GM19025 (cell line): Measurements from ENCODE around the gene DPP4.

Source experiments
- ATAC-seq: cut with Tn5 transposase; IDR thresholded peaks from one replicate; pipeline ENCODE4 v1.9.1; 2021; ENCODE audit warnings: mild to moderate bottlenecking, low read depth, moderate library complexity; ENCODE audit not compliant: unreplicated experiment

The DPP4 gene

GRCh38 chr2:162022290-162022945 lies 51.6 kb downstream of the DPP4 start:
- no peak for ATAC-seq

- no peak for ATAC-seq
Measured at GRCh38 chr2:162021516-162022058, 52.4 kb downstream of the DPP4 start.

DNA sequence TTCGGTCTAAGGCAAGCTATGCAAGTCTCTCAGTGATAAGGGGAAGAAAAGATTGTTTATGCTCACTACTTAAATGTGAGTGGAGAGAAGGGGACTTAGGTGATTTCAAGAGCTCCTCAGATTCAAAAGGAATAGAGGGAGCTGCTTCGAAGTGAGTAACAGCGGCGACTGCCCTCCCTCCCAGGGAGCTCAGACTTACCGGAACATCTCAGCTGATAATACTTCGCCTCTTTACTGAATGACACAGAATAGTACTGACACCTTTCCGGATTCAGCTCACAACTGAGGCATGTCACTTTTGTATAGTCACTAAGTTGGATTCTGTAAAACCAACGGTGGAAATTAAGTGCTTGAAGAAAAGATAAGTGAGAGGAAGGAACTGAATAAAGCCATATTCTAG lies 55.5 kb downstream of the DPP4 start:
- ATAC-seq: no peak

GRCh38 chr2:162017233-162017632 lies 56.8 kb downstream of the DPP4 start:
- ATAC-seq: no peak

- ATAC-seq: no peak
Measured at GRCh38 chr2:162016080-162016479, 57.9 kb downstream of the DPP4 start.

DNA sequence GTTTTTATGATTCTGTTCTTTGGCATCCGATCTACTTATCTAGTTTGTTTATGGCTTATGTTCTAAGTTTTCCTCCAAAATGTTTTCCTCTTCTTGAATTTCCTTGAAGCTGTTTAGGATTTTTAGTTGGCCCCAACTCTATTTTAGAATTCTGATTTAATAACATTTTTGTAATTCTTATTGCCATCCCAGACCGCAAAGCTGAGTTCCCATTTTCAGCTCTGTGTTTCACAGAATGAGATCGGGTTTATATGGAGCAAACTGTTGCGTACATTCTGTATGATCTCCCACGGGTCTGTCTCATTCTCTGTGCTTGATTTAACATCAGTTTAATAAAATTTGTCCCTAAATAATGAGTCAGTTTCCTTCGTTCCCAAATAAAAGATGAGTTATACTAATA lies 59.3 kb downstream of the DPP4 start:
- ATAC-seq: no peak

DNA sequence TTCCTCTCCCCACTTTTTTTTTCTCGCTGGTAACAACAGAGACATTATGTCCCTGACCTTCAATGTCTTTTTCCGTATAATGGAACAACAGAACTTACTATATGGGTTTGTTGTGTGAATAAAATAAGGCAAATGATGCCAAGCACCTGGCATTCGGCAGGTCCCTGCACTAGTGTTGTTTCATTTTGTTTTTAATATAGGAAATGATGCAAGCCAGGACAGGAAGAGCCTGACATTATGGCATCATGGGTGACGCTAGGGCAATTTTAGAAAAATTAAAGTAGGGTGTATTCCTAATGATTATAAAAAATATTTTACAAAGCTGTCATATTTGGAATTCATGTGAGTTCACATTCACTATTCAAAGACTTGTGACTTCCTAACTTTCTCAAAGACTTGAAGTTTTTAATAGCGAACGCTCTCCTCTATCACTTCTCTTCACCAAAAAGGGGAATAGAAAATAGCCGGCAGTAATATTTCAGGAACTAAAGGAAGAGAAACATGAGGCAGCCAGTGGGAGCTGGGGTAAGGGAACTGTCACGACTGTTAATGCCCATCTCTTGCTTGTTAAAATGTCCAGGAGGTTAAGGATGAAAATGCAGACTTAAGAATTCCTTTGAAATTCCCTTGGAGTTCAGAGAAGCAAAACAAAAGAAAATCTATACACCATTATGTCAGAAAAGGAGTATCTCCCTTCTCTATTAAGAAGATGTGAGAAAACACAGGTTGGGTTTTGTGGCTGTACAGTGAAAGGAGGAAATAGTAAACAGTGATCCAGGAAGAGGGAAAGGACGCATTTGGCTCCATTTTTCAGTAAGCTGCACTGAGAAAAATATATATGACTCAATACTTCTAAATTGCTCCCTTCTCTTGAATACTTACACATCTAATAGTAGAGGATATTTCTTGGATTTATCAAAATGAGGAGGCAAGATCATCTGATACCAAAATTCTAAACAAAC lies 60.2 kb downstream of the DPP4 start:
- ATAC-seq: no peak

- ATAC-seq: no peak
Measured at GRCh38 chr2:162012565-162013058, 61.4 kb downstream of the DPP4 start.

- ATAC-seq: no peak
Measured at GRCh38 chr2:162011706-162012564, 62.1 kb downstream of the DPP4 start.

DNA sequence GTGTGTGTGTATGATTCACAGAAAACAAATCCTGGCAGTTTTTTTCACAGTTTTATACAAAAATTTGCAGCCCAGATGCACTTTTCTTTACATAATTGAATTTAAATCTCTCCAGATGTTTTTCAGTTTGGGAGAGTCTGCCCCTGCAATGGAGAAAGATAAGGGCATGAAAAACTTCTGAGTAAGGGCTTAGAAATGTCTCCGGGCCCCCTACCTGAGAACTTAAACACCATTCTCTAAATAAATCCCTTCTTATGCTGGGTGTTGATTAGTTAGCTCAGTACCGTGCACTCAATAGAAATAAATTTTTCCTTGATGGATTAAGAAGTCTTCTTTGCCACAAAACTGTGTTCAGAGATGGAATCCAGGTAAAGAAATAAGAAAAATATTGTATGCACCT lies 64.5 kb downstream of the DPP4 start:
- ATAC-seq: no peak

GRCh38 chr2:162007447-162008040 lies 66.5 kb downstream of the DPP4 start:
- ATAC-seq: no peak

DNA sequence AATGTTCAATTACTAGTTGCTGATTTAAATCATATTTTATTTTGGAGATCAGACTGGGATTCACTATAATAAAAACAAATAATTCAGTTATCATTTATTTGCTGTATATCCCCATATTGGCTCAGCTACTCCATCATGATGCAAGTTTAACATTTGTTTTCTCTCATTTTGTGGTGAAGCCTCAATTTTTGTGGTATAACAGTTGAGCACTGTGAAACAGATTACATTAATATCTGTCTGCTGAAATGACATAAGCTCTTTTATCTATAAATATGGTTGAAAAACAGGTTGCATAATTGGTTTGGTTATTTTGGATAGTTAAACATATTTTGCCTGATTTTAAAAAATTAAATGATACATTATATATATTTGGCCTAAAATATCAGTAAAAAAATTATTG lies 67.7 kb downstream of the DPP4 start:
- ATAC-seq: no peak

DNA sequence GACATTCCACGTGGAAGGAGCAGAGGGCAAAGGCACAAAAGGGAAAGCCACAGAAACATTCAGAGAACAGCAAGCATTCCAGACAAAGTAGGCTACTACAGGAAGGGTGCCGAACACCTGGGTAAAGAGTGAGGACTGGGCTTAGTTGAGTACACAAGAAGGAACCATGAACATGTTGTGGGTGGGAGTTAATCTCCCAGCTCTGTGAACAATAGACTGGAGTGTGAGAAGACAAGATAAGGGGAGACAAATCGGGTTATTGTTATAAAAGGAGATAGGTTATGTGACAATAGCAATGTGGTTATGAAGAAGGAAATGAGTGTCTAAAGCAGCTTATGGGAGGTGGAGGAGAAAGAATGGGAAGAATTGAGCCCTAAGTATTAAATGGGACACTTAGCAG lies 70.0 kb downstream of the DPP4 start:
- ATAC-seq: no peak

DNA sequence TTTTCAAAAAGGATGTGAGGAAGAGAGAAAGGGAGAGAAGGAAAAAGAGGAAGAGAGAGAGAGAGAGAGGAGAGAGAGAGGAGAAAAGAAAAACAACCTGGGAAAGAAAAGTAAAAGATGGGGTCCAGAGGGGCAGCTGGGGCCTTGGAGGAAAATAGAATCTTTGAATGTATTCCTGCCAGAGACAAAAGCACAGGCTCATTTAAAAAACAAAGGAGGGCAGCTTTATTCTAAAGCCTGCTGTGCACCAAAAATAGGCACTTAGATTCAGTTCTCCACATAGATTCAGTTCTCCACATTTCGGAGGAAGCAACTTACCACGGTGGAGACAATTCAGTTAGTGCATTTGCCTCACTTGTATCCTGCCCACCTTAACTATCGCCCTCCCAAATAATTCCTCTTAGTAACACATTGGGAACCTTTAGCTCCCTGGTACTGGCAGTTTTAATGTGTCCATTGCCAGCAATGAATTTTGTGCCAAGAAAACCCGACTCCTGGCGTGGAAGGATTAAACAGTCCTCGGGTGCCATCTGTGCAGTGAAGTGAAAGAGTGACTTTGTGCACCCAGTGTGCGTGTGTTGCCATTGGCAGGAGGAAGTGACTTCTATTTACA lies 71.3 kb downstream of the DPP4 start:
- ATAC-seq: no peak

GRCh38 chr2:162000431-162000830 lies 73.6 kb downstream of the DPP4 start:
- ATAC-seq: no peak

GRCh38 chr2:161999321-161999720 lies 74.7 kb downstream of the DPP4 start:
- no peak for ATAC-seq

DNA sequence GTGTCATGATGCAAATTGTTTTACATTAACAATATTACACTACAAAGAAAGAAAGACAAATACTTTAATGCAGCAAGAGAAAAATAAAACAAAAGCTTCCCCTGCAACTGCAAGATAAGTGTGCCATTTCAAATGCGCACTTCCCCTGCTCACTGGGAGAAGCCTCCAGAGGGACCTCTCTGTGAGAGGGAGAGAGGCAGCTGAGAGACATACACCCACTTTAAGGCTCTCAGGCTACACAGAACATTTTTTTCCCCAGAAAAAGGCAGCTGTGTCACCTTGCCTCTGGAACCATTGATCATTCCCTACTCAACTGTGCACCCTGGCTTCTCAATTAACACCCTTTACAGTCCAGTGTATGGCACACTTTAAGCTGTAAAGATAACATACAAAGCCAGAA lies 75.2 kb downstream of the DPP4 start:
- ATAC-seq: no peak

DNA sequence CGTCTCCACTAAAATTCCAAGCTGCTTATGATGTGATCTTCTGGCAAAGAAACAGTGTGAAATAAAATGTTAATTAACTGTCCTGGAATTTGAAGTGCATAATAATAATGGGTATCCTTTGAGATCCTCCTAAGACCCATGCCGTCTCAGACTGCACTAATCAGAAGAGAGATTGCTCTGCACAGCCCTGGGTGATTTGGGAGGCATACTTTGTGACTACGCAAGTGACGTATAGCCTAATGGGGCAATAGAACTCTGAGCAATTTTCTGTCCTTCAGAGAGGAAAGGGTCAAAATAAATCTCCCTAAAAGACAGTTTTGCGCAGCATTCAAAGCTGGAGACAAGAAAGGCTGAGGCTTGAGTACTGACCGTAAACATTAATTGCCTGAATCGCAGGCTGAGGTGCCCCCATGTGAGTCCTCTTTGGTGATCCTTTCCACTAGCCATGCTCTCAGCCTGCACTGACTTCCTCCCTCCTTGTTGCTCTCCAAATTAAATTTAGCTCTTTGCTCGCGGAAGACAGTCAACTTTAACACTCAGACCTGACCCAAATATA lies 76.0 kb downstream of the DPP4 start:
- ATAC-seq: no peak

- ATAC-seq: no peak
Measured at GRCh38 chr2:161995553-161996016, 78.4 kb downstream of the DPP4 start.
